HG03457 (cell line): ENCODE measurements around the gene ALDH16A1.

Experiments used
- ATAC-seq: cut with Tn5 transposase; IDR thresholded peaks from one replicate; pipeline ENCODE4 v1.9.1; 2021; ENCODE audit warnings: moderate number of reproducible peaks; ENCODE audit not compliant: unreplicated experiment

The ALDH16A1 gene

DNA sequence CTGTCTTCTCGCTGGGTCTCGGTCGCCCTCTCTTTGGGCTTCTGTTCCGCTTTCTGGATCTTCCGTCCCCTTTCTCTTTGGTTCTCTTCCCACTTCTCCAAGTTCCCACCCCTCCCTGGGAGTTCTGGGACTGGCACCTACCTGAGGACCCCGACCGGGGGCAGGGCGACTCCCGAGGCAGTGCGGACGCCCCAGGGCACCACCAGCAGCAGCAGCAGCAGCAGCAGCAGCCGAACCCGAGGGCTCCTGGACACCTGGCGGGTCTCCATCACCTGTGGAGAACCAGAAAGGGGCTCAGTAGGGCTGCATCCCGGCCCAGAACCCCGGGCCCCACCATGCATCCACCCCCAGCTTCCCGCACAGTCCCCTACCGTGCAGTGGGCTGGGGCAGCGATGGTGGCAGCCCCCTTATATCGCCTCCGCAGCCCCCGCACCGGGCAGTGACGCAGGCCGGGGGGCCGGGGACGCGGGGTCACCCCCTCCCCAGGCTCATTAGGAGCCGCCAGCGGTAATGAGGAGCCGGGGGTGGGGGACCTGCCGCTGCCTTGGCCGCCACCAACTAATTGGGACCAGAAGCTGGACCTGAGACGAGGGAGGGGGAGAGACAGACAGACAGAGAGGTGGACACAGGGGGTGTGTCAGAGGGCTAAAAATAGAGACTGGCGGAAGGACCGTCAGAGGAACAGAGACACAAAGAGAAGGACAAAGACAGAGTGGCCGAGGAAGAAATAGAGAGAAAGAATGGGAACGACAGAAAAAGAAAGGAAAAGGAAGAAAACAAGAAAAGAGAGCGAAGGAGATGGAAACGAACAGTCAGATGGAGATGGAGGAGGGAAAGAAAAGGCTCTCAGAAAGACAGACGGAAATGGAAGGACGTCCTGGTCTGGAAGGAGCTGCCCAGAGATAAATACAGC is 29.7 kb upstream of the ALDH16A1 start, which contains the start of gene PTH2:
PTH2 (minus strand) TSS at position 371 of the 914 bp plus-strand sequence; CDS start at position 269, 102 bp downstream.
- no peak for ATAC-seq

- no peak for ATAC-seq
These were observed 29.1 kb upstream of the ALDH16A1 start for GRCh38 chr19:49423985-49424303.

DNA sequence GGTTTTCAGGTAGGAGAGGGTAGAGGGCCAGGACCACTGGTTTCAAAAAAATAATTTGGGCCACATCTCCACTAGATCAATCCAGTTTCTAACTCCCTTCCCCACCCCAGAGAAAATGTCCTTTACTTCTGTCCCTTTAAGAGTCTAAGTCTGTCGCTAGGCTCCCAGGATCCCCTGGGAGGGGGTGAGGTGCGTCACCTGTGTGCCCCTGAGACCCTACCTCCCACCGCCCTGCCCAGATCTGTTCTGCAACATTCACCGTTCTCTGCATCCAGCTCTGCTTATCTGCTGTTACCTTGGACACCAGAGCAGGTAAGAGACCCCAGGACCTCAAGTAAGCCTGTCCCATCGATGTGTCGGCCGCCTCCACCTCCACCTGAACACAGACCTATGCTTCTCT is 27.8 kb upstream of the ALDH16A1 start, which contains the start of gene GFY:
GFY (plus strand) TSS at position 211 of the 400 bp plus-strand sequence. CDS start 1,043 bp downstream, outside the sequence.
- ATAC-seq, result no peak

DNA sequence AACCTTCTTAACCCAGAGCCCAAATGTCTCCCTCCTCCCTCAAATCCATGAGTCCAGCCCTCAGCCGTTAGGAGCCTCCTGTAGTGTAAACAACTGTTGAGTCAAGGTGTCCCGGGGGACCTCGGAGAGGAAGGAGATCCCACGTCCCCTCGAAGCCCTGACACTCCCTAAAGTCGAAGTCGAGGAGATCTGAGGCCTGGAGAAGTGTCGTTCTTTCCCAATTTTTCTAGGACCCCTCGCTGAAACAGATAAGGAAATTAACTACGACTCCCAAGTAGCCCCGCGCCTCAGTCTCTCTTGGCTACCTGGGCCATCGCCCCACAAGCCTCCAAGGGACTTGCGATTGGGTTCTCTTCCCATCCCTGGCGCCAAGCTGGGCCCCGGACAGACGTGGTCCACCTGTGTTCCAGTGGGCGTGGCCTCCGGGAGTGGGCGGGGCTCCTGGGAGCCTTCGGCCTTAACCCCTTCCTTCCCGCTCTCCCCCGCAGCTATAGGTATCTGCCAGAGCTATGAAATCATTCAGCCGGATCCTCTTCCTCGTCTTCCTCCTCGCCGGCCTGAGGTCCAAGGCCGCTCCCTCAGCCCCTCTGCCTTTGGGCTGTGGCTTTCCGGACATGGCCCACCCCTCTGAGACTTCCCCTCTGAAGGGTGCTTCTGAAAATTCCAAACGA is 27.0 kb upstream of the ALDH16A1 start:
- no peak for ATAC-seq

GRCh38 chr19:49427339-49427738 is 25.7 kb upstream of the ALDH16A1 start:
- ATAC-seq, result no peak

GRCh38 chr19:49427855-49428546 is 25.0 kb upstream of the ALDH16A1 start:
- ATAC-seq, result no peak

DNA sequence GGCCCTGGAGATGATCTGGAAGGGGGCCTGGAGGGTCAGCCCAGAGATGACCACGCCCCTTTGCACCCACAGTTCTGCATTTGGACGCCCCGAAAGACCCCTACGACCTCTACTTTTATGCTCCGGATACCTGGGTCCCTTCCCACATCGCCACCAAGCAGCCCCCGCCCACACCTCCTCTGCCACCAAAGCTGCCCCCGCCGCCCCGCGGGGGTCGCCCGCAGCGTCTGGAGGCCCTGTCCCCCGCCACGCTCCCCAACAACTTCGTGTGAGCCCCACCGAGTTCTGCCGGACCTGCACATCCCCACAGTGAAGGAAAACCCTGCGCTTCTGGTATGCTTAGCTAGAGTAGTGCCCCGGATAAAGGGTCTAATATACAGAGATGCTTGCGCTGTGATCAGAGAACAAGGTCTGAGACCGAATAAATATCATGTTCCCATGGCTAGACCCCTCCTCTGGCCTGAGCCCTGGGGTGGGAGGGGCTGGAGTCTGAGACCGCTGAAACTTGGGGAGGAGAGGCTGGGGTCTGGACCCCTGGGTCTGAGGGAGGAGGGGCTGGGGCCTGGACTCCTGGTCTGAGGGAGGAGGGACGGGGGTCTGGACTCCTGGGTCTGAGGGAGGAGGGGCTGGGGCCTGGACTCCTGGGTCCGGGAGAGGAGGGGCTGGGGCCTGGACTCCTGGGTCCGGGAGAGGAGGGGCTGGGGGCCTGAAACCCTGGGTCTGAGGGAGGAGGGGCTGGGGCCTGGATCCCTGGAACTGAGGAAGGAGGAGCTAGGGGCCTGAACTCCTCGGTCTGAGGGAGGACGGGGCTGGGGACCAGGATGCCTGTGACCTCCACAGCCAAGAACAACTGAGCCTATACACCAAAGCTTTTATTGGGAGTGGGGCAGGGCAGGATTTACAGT is 24.2 kb upstream of the ALDH16A1 start:
- no peak for ATAC-seq

DNA sequence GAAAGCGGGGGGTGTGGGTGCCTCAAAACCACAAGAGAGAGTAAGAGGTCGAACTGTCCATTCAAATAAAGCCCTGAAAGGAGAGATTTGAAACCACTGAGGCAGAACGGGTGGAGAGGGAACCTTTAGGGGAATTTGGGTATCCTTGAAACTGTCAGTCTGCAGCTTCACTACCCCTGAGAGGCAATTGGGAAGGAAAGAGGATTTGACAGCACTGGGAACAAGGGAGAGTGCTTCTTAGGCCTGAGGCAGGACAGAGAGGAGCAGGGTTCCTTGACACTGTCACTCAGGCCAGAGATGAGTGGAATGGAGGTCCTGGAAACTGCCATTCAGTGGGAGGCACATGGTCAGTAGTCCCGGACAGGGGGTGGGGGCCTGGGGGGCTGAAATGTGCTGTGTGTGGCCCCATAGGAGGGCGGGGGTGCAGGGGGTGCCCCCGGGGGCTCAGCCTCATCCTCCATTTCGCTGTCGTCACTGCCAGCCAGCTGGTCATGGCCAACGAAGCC is 22.8 kb upstream of the ALDH16A1 start:
- no peak for ATAC-seq

DNA sequence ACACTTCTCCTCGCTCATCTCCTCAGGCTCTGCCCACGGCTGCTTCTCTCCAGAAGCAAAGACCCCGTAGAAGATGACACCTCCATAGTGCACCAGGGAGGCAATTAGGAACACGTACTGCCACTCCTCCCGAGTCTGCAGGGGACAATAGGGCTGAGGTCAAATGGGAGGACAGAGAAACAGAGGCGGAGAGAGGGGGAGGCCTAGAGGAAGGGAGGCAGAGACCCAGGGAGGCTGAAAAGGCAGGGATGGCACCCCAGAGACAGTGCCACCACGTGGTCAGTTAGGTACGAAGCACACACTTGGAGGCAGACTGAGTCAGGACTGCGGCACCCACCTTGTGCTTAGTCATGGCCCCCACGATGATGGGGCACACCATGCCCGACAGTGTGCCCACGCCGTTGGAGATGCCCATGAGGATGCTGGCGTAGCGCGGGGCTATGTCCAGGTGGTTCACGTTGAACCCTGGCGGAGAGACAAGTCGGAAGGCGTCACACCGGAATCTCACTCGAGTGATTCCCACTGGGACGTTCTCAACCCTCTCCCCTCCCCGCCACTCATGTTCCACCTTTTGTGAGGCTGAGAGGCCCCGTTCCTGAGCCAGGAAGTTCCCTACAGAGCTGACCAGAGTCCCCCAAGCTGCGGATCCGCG is 22.2 kb upstream of the ALDH16A1 start:
- ATAC-seq, result no peak

- ATAC-seq, result no peak
These were observed 21.7 kb upstream of the ALDH16A1 start for GRCh38 chr19:49431330-49431749.

DNA sequence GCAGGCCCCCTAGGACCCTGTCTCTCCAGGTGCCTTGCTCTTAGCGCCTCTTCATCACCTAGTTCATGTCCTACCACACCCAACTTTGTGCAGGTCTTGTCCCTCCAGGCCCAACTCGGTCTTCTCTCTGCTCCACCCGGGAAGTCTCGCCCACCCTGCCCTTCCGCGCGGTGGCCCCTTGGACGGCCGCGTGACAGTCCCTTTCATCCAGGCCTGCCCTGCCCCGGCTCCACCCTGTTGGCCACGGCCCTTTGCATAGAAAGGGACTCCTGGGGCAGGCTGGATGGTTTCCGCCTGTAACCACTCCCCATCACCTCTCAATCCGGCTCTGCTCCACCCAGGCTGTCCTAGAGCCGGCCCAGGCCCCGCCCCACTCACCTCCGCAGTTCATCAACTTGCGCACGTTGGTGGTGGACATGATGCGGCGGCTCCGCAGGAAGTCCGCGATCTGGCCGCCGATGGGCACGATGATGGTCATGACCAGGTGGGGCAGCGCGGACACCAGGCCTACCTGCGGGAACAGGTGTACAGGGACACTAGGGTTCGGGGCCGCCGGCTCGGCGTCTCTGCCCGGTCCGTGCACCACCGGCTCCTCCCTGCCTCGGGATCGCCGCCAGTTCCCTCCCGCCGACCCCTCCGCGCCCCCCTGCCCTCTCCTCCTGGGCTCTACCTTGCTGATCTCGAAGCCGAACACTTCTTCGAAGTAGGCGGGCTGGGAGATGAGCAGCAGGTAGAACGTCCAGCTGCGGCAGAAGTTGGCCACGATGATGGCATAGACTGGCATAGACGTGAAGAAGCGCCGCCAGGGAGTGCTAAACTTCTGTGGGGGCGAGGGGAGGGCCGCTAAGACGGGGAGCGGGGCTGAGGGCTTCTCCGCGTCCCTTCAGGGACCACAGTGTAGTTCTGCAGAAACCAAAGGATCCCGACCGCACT is 20.6 kb upstream of the ALDH16A1 start:
- no peak for ATAC-seq

GRCh38 chr19:49433240-49433901 is 19.7 kb upstream of the ALDH16A1 start:
- ATAC-seq, result no peak

- ATAC-seq, result no peak
These were observed 18.0 kb upstream of the ALDH16A1 start for GRCh38 chr19:49434907-49435583.

GRCh38 chr19:49435670-49436069 is 17.4 kb upstream of the ALDH16A1 start:
- no peak for ATAC-seq

- ATAC-seq, result no peak
These were observed 16.5 kb upstream of the ALDH16A1 start for GRCh38 chr19:49436381-49437017.

GRCh38 chr19:49437231-49437630 is 15.8 kb upstream of the ALDH16A1 start:
- ATAC-seq, result no peak

DNA sequence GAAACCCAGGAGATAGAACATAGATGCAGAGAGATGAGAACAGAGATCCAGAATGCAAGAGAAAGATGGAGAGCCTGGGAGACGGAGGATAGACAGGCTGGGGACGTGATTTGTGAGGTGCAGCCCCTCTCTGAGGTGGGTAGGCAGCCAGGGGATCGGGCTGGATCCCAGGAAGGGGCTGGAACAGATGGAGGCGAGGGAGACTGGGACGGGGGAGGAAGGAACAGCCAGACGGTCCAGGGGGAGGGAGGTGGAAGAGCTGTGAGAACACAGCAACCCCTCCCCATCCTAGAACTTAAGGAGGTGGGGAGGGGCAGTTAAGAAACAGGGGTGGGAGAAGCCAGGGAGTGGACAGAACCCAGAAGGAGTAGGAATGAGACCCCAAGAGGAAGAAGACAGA is 14.8 kb upstream of the ALDH16A1 start:
- ATAC-seq, result no peak
